MCF 10A (cell line): ENCODE results near the gene DDIT3. TPM values are rescaled to one million over a fixed set of nuclear protein-coding genes. Genes with fewer than 3 reads are reported as not detected.

Source experiments
- BruUV-seq: library from RNA; stranded (reverse); fragments of 400-500 nt; replicated peaks from 2 replicates; lab custom pipeline; 2021; lab: Mats Ljungman, UMichigan
- CTCF ChIA-PET: fragments of 300-600 bp; sonication (Branson Sonifier 250); formaldehyde crosslinking; extraction: SDS; loops from one replicate; lab custom pipeline; 2021; ENCODE audit warnings: antibody characterized with exemption, inconsistent platforms; lab: Yijun Ruan, JAX
- POLR2A ChIA-PET: fragments of 300-600, 350-650 bp; sonication (Branson Sonifier 250); formaldehyde crosslinking; extraction: SDS; loops from one replicate; lab custom pipeline; 2020; ENCODE audit warnings: antibody characterized with exemption, inconsistent platforms; lab: Yijun Ruan, JAX
- DNase-seq: peaks from one replicate; pipeline ENCODE4 v3.0.0-alpha.2; 2018; ENCODE audit not compliant: unreplicated experiment
- H3K27ac Mint-ChIP-seq: one replicate; pipeline ENCODE4 v1.8.0; 2022; ENCODE audit warnings: mild to moderate bottlenecking, low read depth, mixed read lengths; ENCODE audit not compliant: unreplicated experiment
- H3K27me3 Mint-ChIP-seq: one replicate; pipeline ENCODE4 v1.8.0; 2022; ENCODE audit warnings: mixed read lengths; ENCODE audit not compliant: insufficient read depth, unreplicated experiment
- H3K36me3 Mint-ChIP-seq: one replicate; pipeline ENCODE4 v1.8.0; 2022; ENCODE audit warnings: mild to moderate bottlenecking, moderate library complexity, mixed read lengths; ENCODE audit not compliant: insufficient read depth, unreplicated experiment
- H3K4me1 Mint-ChIP-seq: one replicate; pipeline ENCODE4 v1.8.0; 2022; ENCODE audit warnings: mixed read lengths; ENCODE audit not compliant: insufficient read depth, unreplicated experiment
- H3K4me3 Mint-ChIP-seq: one replicate; pipeline ENCODE4 v1.8.0; 2022; ENCODE audit warnings: mild to moderate bottlenecking, moderate library complexity, mixed read lengths; ENCODE audit not compliant: unreplicated experiment
- H3K9me3 Mint-ChIP-seq: one replicate; pipeline ENCODE4 v1.8.0; 2022; ENCODE audit warnings: mixed read lengths; ENCODE audit not compliant: unreplicated experiment
- intact Hi-C: fragments of 100-400 bp; cut with micrococcal nuclease; formaldehyde crosslinking; loops from 2 replicates; pipeline ENCODE4 v1.14.1; 2022
- total RNA-seq: library from RNA; stranded (reverse); gene quantifications from 2 replicates; pipeline ENCODE4 v1.2.3, GENCODE V29; 2022
- TF ChIP-seq, protein P1 (sequence below): fragments of 200-600 bp; IDR thresholded peaks from one replicate; pipeline ENCODE4 v1.8.0; 2022; ENCODE audit warnings: antibody characterized with exemption, mild to moderate bottlenecking; ENCODE audit not compliant: unreplicated experiment

Gene DDIT3
- total RNA-seq, 1 experiment from 2014 or later, result 156 TPM

- TSS peak; percentile 35 for BruUV-seq
- Mint-ChIP-seq H3K27me3 (no peaks in the 10 kb centered on the region), H3K4me1 (peaks cover 15% of the 10 kb centered on the region), H3K27ac (peak overlapping the region; percentile 87), H3K4me3 (peak overlapping the region; percentile 92), H3K9me3 (no peaks in the 10 kb centered on the region), H3K36me3 (peaks cover 48% of the 10 kb centered on the region)
- DNase-seq, result no peak
- ChIA-PET CTCF (interaction anchor here (0.7 to 1.0 kb wide), 4 partner anchors 19 to 142 kb away, joined by 3 to 4 read pairs (median 3); no protein-coding TSS in a partner anchor), POLR2A (interaction anchor here (0.6 to 2.1 kb wide), 8 partner anchors 16 to 263 kb away, joined by 3 to 10 read pairs (median 4); partner anchors contain the start of genes CDK4, DCTN2 and DDIT3)
- TF ChIP-seq, protein P1, sequence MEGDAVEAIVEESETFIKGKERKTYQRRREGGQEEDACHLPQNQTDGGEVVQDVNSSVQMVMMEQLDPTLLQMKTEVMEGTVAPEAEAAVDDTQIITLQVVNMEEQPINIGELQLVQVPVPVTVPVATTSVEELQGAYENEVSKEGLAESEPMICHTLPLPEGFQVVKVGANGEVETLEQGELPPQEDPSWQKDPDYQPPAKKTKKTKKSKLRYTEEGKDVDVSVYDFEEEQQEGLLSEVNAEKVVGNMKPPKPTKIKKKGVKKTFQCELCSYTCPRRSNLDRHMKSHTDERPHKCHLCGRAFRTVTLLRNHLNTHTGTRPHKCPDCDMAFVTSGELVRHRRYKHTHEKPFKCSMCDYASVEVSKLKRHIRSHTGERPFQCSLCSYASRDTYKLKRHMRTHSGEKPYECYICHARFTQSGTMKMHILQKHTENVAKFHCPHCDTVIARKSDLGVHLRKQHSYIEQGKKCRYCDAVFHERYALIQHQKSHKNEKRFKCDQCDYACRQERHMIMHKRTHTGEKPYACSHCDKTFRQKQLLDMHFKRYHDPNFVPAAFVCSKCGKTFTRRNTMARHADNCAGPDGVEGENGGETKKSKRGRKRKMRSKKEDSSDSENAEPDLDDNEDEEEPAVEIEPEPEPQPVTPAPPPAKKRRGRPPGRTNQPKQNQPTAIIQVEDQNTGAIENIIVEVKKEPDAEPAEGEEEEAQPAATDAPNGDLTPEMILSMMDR, result no peak
- intact Hi-C loops, result no loop called here
Measured at GRCh38 chr12:57489157-57489641, 31.1 kb downstream of the DDIT3 start.

DNA sequence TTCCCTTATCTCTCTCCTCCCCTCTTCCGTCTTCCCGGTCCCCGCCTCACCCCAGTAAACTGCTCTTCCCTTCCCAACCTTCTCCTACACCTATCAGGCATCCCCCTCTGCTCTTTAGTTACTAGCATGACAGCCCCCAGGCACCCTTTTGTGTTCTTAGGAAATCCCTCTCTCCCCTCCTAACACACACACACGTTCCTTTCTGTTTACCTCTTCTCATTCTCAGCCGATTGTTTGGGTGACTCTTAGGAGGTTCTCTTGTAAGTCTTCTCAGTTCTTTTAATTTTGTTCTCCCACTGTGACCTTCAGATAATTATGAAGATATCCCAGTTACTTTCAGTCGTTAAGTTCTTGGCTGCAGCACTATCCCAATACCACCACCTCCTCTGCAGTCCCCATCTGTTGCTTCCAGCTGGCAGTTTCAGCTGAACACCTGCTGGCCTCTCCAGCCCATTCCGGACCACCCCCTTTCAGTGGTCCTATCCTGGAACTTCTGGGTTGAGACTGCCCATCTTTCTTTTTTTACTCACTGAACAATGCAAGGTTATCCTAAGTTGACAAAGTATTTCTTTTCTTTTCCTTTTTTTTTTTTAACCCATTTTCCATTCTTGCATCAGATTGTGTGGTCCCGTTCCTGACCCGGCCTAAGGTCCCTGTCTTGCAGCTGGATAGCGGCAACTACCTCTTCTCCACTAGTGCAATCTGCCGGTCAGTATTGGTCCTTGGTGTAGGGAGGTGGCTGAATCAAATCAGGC, 31.7 kb downstream of the DDIT3 start:
- POLR2A ChIA-PET, result interaction anchor here (0.6 to 2.1 kb wide), 8 partner anchors 16 to 359 kb away, joined by 3 to 10 read pairs (median 4); partner anchors contain the start of genes DCTN2 and DDIT3

GRCh38 chr12:57487597-57488401, 32.5 kb downstream of the DDIT3 start, which contains the start of gene MARS1:
TSS of gene MARS1 (plus strand) at chr12:57488068. CDS start at chr12:57488091, 23 bp downstream.
- H3K4me3 Mint-ChIP-seq, result peak within 1 kb of the TSS; percentile 92
- intact Hi-C loops, result no loop called here
- peaks cover 38% of the 10 kb centered on the region for H3K36me3 Mint-ChIP-seq
- H3K9me3 Mint-ChIP-seq, result no peaks in the 10 kb centered on the region
- no TSS peak for BruUV-seq
- POLR2A ChIA-PET, result interaction anchor here (0.6 to 1.7 kb wide), 8 partner anchors 17 to 359 kb away, joined by 3 to 7 read pairs (median 3); partner anchors contain the start of gene DCTN2
- peaks cover 10% of the 10 kb centered on the region for H3K27me3 Mint-ChIP-seq
- DNase-seq, result peak; percentile 98
- CTCF ChIA-PET, result interaction anchor here (0.6 to 1.7 kb wide), 7 partner anchors 11 to 272 kb away, joined by 3 to 4 read pairs (median 3); no protein-coding TSS in a partner anchor
- peaks cover 20% of the 10 kb centered on the region for H3K4me1 Mint-ChIP-seq
- peak within 1 kb of the TSS; percentile 87 for H3K27ac Mint-ChIP-seq
- TF ChIP-seq, protein P1, result no peak

More for the DNA sequence above, 31.7 kb downstream of the DDIT3 start:
- Mint-ChIP-seq H3K9me3 (no peaks in the 10 kb centered on the region), H3K4me3 (peak overlapping the region; percentile 92), H3K27ac (peak overlapping the region; percentile 87), H3K4me1 (peaks cover 15% of the 10 kb centered on the region), H3K27me3 (peaks cover 3% of the 10 kb centered on the region), H3K36me3 (peaks cover 43% of the 10 kb centered on the region)
- intact Hi-C loops, result no loop called here
- BruUV-seq, result no TSS peak
- no peak for DNase-seq
- CTCF ChIA-PET, result interaction anchor here (0.7 to 1.0 kb wide), 3 partner anchors 19 to 141 kb away, joined by 3 read pairs; no protein-coding TSS in a partner anchor
- TF ChIP-seq, protein P1, result no peak
